Measurements from ENCODE around the gene KBTBD3. TPM values are rescaled to one million over a fixed set of nuclear protein-coding genes. Genes with fewer than 3 reads are reported as not detected.
"Not testable (repeated sequence)": the region's sequence is repeated elsewhere in the genome, so short reads cannot be mapped to it uniquely, and the experiment has no call there.

KBTBD3 gene
- total RNA-seq, 2 experiments from 2014 or later: 8.9 to 9.1 TPM

DNA sequence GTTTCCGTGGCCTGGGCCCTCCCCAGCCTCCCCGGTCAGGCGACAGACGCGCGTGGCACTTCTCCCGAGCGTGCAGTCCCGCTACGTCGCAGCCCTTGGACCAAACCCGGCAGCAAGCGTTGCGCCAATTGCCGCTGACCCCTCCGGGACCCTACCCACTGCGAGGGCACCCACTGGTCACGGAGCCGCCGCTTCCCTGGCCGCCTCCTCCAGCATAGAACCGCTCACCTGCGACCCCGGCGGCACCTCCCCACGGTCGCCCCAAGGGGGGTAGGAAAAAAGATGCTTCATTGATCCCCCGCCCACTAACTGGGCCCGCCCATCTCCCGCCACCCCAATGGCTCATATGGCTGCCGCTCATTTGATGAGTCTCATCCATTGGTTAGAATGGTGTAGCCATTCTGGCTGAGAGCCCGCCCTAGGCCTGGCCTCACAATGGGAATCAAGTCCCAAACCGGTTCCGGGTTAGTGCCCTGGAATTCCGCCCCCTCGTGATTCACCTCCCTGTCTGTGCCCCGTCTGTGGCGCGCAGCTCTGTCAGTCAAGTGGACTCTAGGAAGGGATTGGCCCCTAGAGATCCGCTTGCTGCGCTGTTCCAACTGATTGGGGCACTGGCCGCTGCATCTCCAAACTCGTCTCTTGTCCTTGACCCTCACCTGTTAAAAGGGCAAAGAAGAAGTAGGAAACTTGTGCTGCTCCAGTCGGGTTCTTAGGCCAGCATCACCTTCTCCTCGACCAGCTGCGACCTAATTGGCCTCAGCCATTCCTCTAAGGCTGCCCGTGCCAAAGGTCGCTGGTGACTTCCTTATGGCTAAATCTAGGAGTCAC lies 55.0 kb downstream of the KBTBD3 start, which contains the start of gene MSANTD4:
MSANTD4 (minus strand) TSS at position 274 of the 828 bp plus-strand sequence. CDS start 11,323 bp downstream, outside the sequence.
- ChIA-PET CTCF (interaction anchor here (0.7 to 1.0 kb wide), 2 partner anchors 17 to 34 kb away, joined by 4 read pairs; no protein-coding TSS in a partner anchor), POLR2A (interaction anchor here (0.5 to 0.7 kb wide), 2 partner anchors 55 to 1120 kb away, joined by 3 read pairs; partner anchors contain the start of genes AASDHPPT and KBTBD3)
- peak within 1 kb of the TSS; percentile 91 for H3K4me3 Mint-ChIP-seq
- peaks cover 2% of the 10 kb centered on the region for H3K27me3 Mint-ChIP-seq
- peaks cover 2% of the 10 kb centered on the region for H3K9me3 Mint-ChIP-seq (ENCODE audit: low read depth)
- peaks cover 26% of the 10 kb centered on the region for H3K36me3 Mint-ChIP-seq (ENCODE audit: low read depth)
- intact Hi-C loops (cut with DNase I, micrococcal nuclease): loop anchor here (1.0 to 5.0 kb wide), 4 partner anchors 55 to 1435 kb away; partner anchors contain the start of genes AASDHPPT (in 2 of the 2), KBTBD3 (in 2 of the 2), CARD16 (in 1 of the 2) and CWF19L2 (in 1 of the 2)
- peak; percentile 98 for ATAC-seq
- H3K27ac Mint-ChIP-seq: peak within 1 kb of the TSS; percentile 88
- peaks cover 35% of the 10 kb centered on the region for H3K4me1 Mint-ChIP-seq
- peak; percentile 98 for DNase-seq

DNA sequence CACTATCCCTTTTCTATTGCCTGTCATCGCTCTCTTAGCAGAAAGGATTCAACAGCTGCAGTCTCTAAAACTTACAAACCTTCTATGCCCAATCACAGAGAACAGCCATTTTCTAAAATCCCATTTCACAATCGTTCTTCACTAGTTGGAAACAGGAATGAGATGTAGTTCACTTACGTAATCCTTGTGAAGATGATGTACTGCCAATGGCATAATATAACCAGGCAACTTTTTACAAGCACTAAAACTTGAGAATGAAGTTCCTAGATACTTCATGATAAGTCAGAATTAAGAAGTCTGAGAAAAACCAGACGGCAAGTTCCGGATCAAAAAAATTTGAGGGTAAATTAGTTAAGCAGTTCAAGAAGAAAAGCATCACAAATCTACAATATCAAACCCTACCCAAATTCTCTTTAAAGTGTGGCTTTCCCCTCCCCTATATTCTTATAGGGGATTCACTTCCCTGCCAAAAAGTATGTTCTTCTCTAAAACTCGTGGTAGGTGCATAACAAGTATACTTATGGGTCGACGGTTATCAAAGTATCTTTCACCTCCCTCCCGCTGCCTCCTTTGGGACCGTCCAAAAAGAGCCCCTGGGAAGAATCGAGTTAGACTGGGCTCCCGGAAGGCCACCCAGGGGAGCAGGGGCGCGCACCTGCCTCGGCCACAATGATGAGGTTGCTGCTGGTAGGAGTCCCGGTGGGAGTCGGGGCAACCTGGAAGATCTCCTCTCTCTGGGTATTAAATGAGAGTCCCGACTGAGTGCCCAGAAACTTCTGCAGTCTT lies 55.8 kb downstream of the KBTBD3 start:
- ATAC-seq (peak; percentile 0), DNase-seq (no peak)
- Mint-ChIP-seq H3K4me3 (peak overlapping the region; percentile 91), H3K4me1 (peaks cover 43% of the 10 kb centered on the region), H3K27ac (peak overlapping the region; percentile 87), H3K36me3 (ENCODE audit: low read depth) (peaks cover 27% of the 10 kb centered on the region), H3K9me3 (ENCODE audit: low read depth) (no peaks in the 10 kb centered on the region), H3K27me3 (no peaks in the 10 kb centered on the region)
- ChIA-PET CTCF (interaction anchor here (0.6 kb wide), 1 partner anchor 12 kb away, joined by 3 read pairs; no protein-coding TSS in a partner anchor), POLR2A (interaction anchor here (0.5 kb wide), 1 partner anchor 1121 kb away, joined by 3 read pairs; no protein-coding TSS in a partner anchor)
- intact Hi-C loops (cut with DNase I, micrococcal nuclease): loop anchor here (5.0 kb wide), 2 partner anchors 71 to 974 kb away; partner anchors contain the start of gene CARD16 (in 1 of the 2)

DNA sequence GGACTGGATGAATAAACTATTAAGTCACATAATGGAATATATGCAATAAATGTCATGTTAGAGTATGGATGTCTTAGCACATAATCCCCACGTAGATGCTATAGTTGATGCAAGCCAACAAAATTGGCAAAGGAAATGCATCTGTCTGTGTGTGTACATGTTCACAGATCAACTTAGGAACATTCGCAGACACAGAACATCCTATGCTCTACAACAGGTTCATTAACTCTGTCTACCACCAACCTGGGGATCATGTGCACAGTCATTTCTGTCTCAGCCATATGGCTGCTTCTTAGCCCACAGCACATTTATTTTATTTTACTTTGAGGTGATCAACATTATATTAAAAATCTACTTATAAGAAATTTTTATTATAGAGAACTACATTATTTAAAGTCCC lies 60.1 kb downstream of the KBTBD3 start:
- DNase-seq (no peak), ATAC-seq (no peak)
- Mint-ChIP-seq H3K4me1 (peaks cover 52% of the 10 kb centered on the region), H3K4me3 (no peak overlapping the region), H3K9me3 (ENCODE audit: low read depth) (no peaks in the 10 kb centered on the region), H3K36me3 (ENCODE audit: low read depth) (peaks cover 52% of the 10 kb centered on the region), H3K27ac (no peak overlapping the region), H3K27me3 (no peaks in the 10 kb centered on the region)
- CTCF ChIA-PET: interaction anchor here (1.5 kb wide), 1 partner anchor 8 kb away, joined by 3 read pairs; no protein-coding TSS in a partner anchor
- intact Hi-C loops (cut with DNase I, micrococcal nuclease): no loop called here
- POLR2A ChIA-PET: no interaction called here

DNA sequence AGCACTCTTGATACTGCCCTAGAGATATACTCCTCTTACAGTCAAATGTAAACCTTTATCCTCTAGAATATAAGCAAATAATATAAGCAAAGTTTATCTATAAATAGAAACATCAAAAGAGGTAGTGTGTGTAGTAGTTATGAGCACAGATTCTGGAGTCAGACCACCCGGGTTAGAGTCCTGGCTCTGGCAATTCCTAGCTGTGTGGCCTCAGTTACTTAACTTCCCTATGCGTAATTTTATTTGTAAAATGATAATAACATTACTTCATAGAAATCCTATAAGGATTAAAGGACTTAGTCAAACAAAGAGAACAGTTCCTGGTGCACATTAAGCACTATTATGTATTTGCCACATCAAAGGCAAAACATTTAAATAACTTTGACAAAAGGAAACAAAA lies 62.1 kb downstream of the KBTBD3 start:
- H3K9me3 Mint-ChIP-seq (ENCODE audit: low read depth): peaks cover 3% of the 10 kb centered on the region
- no peak overlapping the region for H3K27ac Mint-ChIP-seq
- POLR2A ChIA-PET: no interaction called here
- peaks cover 56% of the 10 kb centered on the region for H3K36me3 Mint-ChIP-seq (ENCODE audit: low read depth)
- no peaks in the 10 kb centered on the region for H3K27me3 Mint-ChIP-seq
- CTCF ChIA-PET: interaction anchor here (1.0 kb wide), 1 partner anchor 16 kb away, joined by 3 read pairs; no protein-coding TSS in a partner anchor
- ATAC-seq (no peak), DNase-seq (no peak)
- peaks cover 52% of the 10 kb centered on the region for H3K4me1 Mint-ChIP-seq
- intact Hi-C loops (cut with DNase I, micrococcal nuclease): no loop called here
- no peak overlapping the region for H3K4me3 Mint-ChIP-seq

DNA sequence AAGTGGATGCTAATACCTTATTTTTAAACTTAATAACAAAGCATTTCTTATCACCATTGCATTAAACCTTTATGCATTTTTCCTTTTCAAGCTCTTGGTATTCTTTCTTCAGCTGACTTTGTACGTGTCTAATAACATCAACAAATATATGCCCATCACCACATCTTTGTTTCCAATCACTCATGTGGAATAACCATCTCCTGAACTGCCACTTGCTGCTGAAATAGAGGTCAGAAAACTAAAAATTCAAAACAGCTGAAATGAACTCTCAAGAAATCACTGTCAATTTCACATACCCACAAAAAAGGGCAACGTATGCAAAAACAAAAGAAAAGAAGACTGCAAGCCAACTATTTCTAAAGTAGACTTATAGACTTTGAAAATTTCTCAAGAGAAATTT lies 62.5 kb downstream of the KBTBD3 start:
- POLR2A ChIA-PET: no interaction called here

DNA sequence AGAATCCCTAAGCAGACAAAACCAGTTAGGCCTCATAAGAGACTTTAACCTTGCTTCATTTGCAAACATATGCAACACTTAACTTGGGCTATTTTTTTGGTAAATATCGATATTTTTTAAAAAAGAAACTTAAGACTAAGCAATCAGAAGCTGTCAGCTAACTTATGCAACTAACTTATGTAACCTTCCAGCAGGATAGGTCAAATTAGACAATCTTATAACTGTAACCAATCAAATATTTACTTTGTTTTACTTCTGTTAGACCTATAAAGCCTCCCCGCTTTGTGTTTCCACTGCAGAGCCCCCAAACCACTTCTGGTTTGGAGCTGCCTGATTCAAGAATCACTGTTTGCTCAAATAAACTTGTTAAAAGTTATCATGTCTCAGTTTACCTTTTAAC lies 63.1 kb downstream of the KBTBD3 start:
- Mint-ChIP-seq H3K27ac (no peak overlapping the region), H3K4me1 (peaks cover 47% of the 10 kb centered on the region), H3K9me3 (ENCODE audit: low read depth) (peaks cover 3% of the 10 kb centered on the region), H3K27me3 (no peaks in the 10 kb centered on the region), H3K36me3 (ENCODE audit: low read depth) (peaks cover 59% of the 10 kb centered on the region), H3K4me3 (no peak overlapping the region)
- intact Hi-C loops (cut with DNase I, micrococcal nuclease): no loop called here
- no peak for DNase-seq
- POLR2A ChIA-PET: no interaction called here
- CTCF ChIA-PET: interaction anchor here (1.0 kb wide), 2 partner anchors 10 to 15 kb away, joined by 3 to 4 read pairs; no protein-coding TSS in a partner anchor
- no peak for ATAC-seq

More for the DNA sequence above, 62.5 kb downstream of the KBTBD3 start:
- Mint-ChIP-seq H3K9me3 (ENCODE audit: low read depth) (peaks cover 3% of the 10 kb centered on the region), H3K36me3 (ENCODE audit: low read depth) (peaks cover 57% of the 10 kb centered on the region), H3K4me3 (no peak overlapping the region), H3K27ac (no peak overlapping the region), H3K4me1 (peaks cover 49% of the 10 kb centered on the region), H3K27me3 (no peaks in the 10 kb centered on the region)
- no peak for ATAC-seq
- CTCF ChIA-PET: interaction anchor here (1.0 kb wide), 1 partner anchor 16 kb away, joined by 3 read pairs; no protein-coding TSS in a partner anchor
- intact Hi-C loops (cut with DNase I, micrococcal nuclease): no loop called here
- no peak for DNase-seq

DNA sequence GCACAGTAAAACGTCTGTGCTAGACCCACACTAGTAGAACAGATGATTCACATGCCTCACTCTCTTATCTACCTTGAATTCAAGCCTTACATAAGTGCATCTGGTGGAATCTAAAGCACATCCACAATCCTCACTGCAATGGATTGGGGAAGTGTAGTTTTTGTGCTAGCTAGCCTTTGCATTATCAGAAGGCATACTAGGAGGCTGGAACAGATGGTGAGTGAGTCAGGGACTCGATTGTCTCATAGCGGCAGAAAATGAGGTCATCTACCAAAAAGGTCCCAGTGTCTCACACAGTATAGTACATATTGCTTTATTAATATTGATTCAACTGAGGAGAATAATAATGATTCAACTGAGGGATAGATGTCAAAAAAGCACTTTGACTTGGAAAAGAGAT lies 64.4 kb downstream of the KBTBD3 start:
- Mint-ChIP-seq H3K36me3 (ENCODE audit: low read depth) (peaks cover 65% of the 10 kb centered on the region), H3K27me3 (no peaks in the 10 kb centered on the region), H3K4me1 (peaks cover 37% of the 10 kb centered on the region), H3K4me3 (no peak overlapping the region), H3K9me3 (ENCODE audit: low read depth) (peaks cover 3% of the 10 kb centered on the region), H3K27ac (no peak overlapping the region)
- DNase-seq: no peak
- POLR2A ChIA-PET: no interaction called here
- intact Hi-C loops (cut with DNase I, micrococcal nuclease): no loop called here
- peak; percentile 36 for ATAC-seq
- CTCF ChIA-PET: no interaction called here

DNA sequence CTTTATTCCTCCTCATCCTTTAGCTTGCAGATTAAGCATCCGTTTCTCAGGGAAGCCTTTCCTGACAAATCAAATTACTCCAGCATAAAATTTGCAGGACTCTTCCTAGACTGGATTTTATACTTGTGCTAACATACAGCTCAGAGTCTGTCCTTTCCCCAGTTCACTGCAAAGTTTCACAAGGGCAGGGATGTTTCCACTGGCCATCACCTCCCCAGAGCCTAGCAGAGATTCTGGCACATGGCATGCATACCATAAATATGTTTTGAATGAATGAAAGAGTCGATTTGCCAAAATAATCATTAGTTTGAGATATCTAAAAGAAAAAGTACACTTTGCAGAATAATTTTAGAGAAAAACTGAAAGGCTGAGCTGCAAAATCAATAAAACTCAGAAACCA lies 65.7 kb downstream of the KBTBD3 start:
- peaks cover 30% of the 10 kb centered on the region for H3K4me1 Mint-ChIP-seq
- no peak overlapping the region for H3K4me3 Mint-ChIP-seq
- CTCF ChIA-PET: interaction anchor here (0.7 kb wide), 1 partner anchor 65 kb away, joined by 3 read pairs; no protein-coding TSS in a partner anchor
- H3K9me3 Mint-ChIP-seq (ENCODE audit: low read depth): peaks cover 7% of the 10 kb centered on the region
- DNase-seq: no peak
- intact Hi-C loops (cut with DNase I, micrococcal nuclease): no loop called here
- POLR2A ChIA-PET: interaction anchor here (0.7 kb wide), 1 partner anchor 1529 kb away, joined by 3 read pairs; no protein-coding TSS in a partner anchor
- no peak overlapping the region for H3K27ac Mint-ChIP-seq
- no peaks in the 10 kb centered on the region for H3K27me3 Mint-ChIP-seq
- no peak for ATAC-seq
- peaks cover 77% of the 10 kb centered on the region for H3K36me3 Mint-ChIP-seq (ENCODE audit: low read depth)

DNA sequence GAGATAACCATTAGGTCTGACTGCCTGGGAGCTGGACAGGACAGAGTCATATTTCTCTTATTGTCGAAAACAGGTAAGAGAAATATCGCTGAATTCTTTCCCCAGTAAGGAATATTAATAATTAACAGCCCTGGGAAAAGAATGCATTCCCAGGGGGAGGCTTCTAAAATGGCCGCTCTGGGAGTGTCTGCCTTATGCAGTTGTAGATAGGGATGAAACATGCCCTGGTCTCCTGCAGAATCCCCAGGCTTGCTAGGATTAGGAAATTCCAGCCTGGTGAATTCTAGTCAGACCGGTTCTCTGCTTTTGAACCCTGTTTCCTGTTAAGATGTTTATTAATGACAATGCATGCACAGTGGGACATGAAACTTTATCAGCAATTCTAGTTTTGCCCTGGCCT lies 74.1 kb downstream of the KBTBD3 start:
- H3K9me3 Mint-ChIP-seq (ENCODE audit: low read depth): peaks cover 21% of the 10 kb centered on the region
- CTCF ChIA-PET; ATAC-seq; H3K4me1 Mint-ChIP-seq; POLR2A ChIA-PET; H3K27ac Mint-ChIP-seq; H3K4me3 Mint-ChIP-seq; H3K27me3 Mint-ChIP-seq; intact Hi-C loops (cut with DNase I, micrococcal nuclease); DNase-seq: not testable (repeated sequence)
- peaks cover 83% of the 10 kb centered on the region for H3K36me3 Mint-ChIP-seq (ENCODE audit: low read depth)

DNA sequence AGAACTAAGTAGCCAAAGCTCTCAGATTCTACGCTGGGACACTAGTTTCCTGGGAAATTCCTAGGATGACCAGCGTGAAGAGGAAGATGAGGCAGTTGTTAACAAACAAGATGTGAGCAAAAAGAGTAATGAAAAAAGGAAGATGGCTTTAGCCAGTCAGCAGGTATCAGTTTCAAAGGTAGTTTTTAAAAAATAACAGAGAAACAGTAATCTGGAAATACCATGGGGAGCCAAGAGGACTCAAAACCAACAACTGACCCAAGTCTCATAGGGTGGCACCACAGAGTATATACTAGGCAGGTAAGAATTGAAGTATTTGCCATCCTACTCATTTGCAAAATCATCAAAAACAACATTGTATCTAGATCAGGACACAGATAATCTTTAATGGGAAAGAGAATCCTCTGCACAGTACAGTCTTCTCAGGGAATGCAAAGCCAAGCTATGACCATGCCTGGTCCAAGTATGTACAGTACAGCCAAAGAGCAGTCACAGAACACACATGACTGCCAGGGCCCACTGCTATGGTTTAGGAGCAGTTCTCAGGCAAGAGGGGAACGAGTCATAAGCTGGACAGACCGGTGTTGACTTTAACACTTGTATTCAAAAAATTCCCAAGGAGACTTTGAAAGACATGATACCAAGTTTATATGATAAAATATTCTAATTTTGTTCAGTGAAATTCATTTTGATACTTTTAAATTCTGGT lies 75.7 kb downstream of the KBTBD3 start:
- Mint-ChIP-seq H3K4me3 (no peak overlapping the region), H3K36me3 (ENCODE audit: low read depth) (peaks cover 81% of the 10 kb centered on the region), H3K27me3 (no peaks in the 10 kb centered on the region), H3K9me3 (ENCODE audit: low read depth) (peaks cover 20% of the 10 kb centered on the region), H3K4me1 (peaks cover 5% of the 10 kb centered on the region), H3K27ac (no peak overlapping the region)
- intact Hi-C loops (cut with DNase I, micrococcal nuclease): no loop called here
- ATAC-seq: no peak
- POLR2A ChIA-PET: no interaction called here
- no peak for DNase-seq
- CTCF ChIA-PET: no interaction called here

Data from activated CD4-positive, alpha-beta T cell treated with anti-CD3 and anti-CD28 coated beads for 36 hours (primary cell).